GM18498 (cell line): ENCODE measurements around the gene ACSM2B.
"Not testable (repeated sequence)": the region's sequence is repeated elsewhere in the genome, so short reads cannot be mapped to it uniquely, and the experiment has no call there.

Experiments used
- ATAC-seq: cut with Tn5 transposase; IDR thresholded peaks from one replicate; pipeline ENCODE4 v1.9.1; 2021; ENCODE audit warnings: mild to moderate bottlenecking, moderate library complexity; ENCODE audit not compliant: unreplicated experiment

The ACSM2B gene, protein sequence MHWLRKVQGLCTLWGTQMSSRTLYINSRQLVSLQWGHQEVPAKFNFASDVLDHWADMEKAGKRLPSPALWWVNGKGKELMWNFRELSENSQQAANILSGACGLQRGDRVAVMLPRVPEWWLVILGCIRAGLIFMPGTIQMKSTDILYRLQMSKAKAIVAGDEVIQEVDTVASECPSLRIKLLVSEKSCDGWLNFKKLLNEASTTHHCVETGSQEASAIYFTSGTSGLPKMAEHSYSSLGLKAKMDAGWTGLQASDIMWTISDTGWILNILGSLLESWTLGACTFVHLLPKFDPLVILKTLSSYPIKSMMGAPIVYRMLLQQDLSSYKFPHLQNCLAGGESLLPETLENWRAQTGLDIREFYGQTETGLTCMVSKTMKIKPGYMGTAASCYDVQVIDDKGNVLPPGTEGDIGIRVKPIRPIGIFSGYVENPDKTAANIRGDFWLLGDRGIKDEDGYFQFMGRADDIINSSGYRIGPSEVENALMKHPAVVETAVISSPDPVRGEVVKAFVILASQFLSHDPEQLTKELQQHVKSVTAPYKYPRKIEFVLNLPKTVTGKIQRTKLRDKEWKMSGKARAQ

DNA sequence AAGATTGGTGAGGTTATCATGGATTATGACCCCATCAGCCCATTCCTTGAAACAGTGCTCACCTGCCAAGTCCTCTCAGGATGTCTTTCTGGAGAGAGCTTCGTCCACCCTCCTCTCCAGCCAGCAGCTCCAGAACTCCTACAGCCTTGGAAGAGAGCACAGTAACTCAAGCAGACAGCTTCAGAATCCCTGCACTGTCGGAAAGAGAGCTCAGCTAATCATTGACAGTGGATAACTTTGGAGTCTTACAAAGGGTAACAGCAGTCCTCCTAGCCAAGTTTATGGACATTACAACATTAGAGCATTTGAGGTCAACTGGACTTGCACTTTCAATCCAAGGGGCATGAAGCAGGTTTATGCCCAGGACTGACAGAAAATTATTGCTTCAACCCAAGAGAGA lies at the start of gene ACSM2B:
ACSM2B (minus strand) TSS at position 223 of the 400 bp plus-strand sequence. CDS start 11,522 bp downstream, outside the sequence.
- ATAC-seq = not testable (repeated sequence)

DNA sequence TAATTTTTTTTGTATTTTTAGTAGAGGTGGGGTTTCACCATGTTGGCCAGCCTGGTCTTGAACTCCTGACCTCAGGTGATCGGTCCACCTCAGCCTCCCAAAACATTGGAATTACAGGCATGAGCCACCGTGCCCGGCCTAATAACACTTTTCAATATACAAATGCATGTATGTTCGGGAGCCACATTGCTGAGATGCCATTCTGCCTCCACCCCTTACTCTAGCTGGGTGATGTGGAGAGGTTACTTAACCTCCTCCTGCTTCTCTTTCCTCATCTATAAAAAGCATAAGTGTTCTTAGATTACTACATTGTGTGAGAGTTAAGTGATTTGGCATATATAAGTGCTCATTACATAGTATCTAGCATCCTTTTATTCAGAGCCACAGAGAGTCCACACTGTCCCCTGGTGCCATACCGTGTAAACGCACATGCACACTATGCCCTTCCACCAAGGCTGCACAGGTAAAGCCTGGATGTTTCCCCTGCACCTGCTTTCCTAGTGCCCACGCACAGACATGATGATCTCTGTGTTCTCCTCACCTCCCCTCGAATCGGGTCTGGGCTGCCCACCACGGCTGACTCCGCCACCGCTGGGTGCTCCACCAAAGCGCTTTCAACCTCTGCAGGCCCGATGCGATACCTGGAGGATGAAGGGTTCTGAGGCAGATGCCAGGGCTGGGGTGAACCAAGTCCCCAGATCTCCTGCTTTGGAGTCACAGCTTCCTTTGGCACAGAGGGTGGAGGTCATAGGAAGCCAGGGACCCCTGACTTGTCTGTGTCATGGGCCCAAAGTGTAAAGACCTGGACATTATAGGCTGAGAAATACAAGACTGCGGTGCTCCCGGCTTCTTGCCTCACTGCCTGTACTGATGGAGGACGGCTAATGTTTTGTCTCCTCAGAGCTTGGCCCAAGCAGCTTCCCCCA lies 49.0 kb upstream of the ACSM2B start:
- no peak for ATAC-seq

- no peak for ATAC-seq
Measured at GRCh38 chr16:20624205-20624604, 48.0 kb upstream of the ACSM2B start.

DNA sequence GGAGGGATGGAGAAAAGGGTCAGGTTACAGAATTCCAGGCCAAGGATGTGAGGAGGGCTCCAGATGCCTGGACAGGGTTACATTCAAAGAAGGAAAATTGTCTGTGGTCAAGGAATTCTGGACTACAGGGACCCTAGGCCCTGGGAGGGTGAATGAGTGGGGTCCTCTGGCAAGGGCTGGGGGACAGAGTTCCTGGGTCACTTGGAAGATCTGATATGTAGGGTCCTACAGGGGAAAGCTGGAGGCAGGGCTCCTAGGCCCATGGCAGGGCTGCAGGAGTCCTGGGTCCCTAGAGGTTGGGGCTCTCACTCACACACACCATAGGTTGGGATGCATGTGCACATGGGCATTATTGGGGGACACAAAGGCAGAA lies 46.3 kb upstream of the ACSM2B start:
- ATAC-seq = no peak

- no peak for ATAC-seq
Measured at GRCh38 chr16:20621406-20621805, 45.2 kb upstream of the ACSM2B start.

GRCh38 chr16:20620770-20621169 lies 44.6 kb upstream of the ACSM2B start:
- no peak for ATAC-seq

DNA sequence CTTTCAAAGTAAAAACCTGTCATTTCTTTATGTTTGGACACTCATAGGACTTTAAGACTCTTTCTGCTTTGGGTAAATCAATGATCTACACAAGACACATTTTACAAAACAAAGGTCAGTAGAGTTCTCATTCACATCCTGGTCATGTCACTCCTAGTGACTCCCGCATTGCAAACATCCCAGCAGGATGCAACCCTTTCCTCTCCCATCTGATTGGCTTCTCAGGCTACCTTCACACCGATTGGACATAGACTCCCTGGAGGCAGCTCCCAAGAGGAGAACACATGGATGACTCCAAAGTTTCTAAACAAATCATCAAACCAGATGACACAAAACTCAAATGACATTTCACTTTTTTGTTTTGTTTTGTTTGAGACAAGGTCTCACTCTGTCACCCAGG lies 43.8 kb upstream of the ACSM2B start:
- no peak for ATAC-seq

DNA sequence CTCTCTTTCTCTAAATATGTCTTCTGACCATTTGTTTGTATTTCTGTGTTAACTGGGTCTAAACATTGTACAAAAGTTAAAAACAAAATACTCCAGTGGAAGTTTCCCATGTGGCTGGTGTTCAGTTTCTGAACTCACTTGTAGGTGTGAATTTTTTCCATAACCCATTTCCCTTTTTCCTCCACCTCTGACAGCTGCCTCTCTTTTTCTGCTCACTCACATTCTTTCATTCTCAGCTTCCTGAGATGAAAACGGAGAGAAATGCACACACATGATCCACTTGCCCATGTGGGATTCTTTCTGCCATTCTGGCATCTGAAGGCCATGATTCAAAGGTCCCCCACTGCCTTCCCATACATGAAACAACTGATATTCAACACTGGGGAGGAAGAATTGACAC lies 41.1 kb upstream of the ACSM2B start:
- no peak for ATAC-seq

- ATAC-seq = no peak
Measured at GRCh38 chr16:20614186-20615141, 38.3 kb upstream of the ACSM2B start.

GRCh38 chr16:20613481-20614185 lies 37.5 kb upstream of the ACSM2B start:
- no peak for ATAC-seq

DNA sequence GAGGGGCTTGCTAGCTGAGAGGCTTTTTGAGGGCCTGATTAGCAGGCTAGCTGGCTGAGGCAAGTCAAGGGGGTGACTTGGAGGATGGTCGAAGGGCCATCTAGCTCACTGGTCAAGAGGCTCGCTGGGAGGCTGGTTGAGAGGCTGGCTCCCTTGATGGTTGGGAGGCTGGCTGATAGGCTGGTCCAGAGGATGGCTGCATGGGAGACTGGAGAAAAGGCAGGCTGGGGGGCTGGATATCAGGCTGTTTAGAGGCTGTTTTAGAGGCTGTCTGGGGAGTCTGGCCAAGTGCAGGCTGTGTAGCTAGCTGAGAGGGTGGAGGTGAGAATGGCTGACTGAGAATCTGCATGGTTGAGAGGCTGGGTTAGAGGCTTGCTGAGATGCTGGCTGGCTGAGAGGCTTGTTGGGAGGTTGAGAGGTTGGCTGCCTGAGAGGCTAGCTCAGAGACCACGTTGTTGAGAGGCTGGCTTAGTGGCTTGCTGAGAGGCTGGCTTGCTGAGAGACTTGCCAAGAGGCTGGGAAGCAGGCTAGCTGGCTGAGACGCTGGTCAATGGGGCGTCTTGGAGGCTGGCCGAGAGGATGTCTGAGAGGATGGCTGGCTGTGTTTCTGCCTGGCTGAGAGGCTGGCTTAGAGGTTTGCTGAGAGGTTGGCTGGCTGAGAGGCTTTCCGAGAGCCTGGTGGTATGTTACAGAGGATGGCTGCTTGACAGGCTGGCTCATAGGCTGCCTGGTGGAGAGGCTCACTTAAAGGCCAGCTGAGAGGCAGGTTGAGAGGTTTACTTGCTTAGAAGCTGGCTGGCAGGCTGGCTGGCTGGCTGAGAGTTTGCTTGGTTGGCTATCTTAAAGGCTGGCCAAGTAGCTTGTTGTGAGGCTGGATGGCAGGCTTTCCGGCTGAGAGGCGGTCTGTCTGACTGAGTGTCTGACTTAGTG lies 36.6 kb upstream of the ACSM2B start:
- no peak for ATAC-seq

DNA sequence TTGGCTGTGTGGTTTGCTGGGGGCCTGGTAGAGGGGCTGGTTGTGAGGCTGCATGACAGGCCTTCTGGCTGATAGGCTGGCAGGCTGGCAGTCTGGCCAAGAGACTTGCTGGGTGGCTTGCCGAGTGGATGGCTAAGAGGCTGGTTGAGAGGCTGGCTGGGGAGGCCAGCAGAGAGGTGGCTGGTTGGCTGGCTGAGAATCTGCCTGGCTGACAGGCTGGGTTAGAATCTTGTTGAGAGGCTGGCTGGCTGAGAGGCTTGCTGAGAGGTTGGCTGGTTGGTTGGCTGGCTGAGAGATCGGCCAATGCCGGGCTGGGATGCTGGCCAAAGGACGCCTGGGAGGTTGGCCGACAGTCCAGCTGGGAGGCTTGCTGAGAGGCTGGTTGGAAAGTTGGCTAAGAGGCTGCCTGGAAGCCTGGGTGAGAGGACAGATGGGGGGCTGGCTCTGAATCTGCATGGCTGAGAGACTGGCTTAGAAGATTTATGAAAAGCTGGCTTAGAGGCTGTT lies 35.9 kb upstream of the ACSM2B start:
- ATAC-seq = no peak

DNA sequence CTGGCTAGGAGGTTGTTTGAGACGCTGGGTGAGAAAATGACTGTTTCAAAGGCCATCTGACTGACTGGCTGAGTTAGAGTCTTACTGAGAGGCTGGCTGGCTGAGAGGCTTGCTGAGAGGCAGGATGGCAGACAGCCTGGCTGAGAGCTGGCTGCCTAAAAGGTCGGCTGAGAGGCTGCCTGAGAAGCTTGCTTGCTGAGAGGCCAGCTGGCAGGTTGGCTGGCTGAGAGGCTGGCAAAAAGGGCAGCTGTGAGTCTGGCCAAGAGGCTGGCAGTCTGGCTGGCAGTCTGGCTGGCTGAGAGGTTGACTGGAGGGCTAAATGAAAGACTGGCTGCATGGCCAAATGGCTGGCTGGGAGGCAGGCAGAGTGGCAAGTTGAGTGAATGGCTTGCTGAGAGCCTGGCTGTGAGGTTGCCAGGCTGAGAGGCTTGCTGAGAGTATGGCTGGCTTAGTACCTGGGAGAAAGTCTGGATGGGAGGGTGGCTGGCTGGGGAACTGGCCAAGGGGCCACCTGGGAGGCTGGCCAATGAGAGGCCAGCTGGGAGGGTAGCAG lies 35.3 kb upstream of the ACSM2B start:
- ATAC-seq = no peak

GRCh38 chr16:20610892-20611349 lies 34.8 kb upstream of the ACSM2B start:
- no peak for ATAC-seq

- no peak for ATAC-seq
Measured at GRCh38 chr16:20610211-20610891, 34.2 kb upstream of the ACSM2B start.

GRCh38 chr16:20602205-20602604 lies 26.0 kb upstream of the ACSM2B start:
- ATAC-seq = not testable (repeated sequence)

- not testable (repeated sequence) for ATAC-seq
Measured at GRCh38 chr16:20599475-20599874, 23.3 kb upstream of the ACSM2B start.
